NK-92 (cell line): ENCODE data around the gene PHC2.

ENCODE experiments used
- DNase-seq: peaks from one replicate; lab custom pipeline; 2025; ENCODE audit not compliant: unreplicated experiment; lab: John Stamatoyannopoulos, UW

The PHC2 gene, protein sequence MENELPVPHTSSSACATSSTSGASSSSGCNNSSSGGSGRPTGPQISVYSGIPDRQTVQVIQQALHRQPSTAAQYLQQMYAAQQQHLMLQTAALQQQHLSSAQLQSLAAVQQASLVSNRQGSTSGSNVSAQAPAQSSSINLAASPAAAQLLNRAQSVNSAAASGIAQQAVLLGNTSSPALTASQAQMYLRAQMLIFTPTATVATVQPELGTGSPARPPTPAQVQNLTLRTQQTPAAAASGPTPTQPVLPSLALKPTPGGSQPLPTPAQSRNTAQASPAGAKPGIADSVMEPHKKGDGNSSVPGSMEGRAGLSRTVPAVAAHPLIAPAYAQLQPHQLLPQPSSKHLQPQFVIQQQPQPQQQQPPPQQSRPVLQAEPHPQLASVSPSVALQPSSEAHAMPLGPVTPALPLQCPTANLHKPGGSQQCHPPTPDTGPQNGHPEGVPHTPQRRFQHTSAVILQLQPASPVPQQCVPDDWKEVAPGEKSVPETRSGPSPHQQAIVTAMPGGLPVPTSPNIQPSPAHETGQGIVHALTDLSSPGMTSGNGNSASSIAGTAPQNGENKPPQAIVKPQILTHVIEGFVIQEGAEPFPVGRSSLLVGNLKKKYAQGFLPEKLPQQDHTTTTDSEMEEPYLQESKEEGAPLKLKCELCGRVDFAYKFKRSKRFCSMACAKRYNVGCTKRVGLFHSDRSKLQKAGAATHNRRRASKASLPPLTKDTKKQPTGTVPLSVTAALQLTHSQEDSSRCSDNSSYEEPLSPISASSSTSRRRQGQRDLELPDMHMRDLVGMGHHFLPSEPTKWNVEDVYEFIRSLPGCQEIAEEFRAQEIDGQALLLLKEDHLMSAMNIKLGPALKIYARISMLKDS

DNA sequence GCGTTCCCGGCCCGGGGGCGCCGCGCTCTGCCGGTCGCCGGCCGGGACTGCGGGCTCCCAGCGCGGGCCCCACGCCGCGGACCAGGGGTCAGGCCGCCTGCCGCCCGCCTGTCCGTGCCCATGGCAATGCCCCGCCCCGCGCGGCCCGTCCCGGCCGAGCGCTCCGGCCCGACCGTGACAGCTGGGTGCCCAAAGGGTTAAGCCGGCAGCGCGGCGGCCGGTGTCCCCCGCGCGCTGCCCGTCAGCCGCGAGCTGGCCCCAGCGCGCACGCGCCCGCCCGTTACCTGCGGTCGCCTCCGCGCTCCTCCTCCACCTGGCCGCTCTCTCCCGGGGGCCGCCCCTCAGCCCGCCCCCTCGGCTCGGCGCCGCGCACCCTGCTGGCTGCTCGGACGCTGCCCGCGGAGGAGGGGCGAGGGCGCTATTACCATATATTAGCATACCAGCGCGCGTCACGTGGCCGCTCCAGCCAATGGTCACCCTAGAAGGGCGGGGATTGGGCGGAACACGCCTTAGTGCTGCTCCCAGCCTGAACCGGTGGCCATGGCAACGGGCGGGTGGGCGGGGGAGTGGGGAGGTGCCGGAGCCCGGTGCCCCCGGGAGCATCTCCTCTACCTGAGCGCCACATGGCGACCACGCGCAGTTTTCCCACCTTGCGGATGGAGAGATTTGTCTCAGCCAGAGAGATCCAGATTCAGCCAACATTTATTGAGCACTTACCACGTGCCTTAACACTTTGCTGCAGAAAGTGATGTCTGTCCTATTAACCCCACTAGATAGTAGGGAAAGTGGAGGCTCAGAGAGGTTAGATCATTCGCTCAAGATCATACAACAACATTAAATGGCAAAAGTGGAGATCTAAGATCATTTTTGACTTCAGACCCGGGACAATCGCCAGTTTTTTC, at the start of gene PHC2:
Gene PHC2, minus strand, starts transcription at position 404 of the 902 bp plus-strand sequence. CDS start 55,556 bp downstream, outside the sequence.
- DNase-seq, result peak; percentile 34

DNA sequence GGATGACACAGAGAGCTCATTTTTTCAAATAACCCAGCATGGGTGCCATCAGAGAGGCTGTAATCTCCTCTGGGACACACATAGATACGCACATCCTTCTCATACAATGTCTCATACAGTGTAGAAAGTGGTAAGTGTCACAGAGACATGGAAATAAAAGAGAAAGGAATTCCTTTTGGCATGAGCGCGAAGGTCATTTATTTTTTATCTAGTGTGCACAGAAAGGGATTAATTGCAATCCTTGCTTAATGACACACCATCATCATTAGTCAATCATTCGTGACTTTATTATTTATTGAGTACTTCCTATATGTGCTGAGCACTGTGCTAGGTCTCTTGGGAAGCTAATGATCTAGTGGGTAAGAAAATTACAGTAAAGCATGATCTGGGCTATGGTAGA, 46.6 kb upstream of the PHC2 start:
- DNase-seq, result no peak

DNA sequence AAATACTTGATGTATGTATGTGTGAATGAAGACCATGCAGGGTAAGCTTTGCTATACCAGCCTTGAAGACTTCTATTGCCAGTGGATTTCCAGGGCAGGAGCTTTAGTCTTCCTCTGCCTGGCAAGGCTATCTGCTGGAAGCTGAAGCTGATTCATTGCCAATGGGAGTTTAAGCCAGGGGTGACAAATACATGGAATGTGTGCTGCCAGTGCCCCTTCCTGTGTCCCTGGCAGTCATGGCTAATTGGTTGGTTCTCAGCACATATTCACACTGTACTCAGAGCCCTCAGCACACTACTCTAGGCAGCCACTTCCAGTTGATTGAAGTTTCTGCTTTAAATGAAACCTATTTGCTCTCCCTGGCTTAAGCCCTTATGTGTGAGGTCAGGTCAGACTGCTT, 43.0 kb upstream of the PHC2 start:
- DNase-seq, result no peak

DNA sequence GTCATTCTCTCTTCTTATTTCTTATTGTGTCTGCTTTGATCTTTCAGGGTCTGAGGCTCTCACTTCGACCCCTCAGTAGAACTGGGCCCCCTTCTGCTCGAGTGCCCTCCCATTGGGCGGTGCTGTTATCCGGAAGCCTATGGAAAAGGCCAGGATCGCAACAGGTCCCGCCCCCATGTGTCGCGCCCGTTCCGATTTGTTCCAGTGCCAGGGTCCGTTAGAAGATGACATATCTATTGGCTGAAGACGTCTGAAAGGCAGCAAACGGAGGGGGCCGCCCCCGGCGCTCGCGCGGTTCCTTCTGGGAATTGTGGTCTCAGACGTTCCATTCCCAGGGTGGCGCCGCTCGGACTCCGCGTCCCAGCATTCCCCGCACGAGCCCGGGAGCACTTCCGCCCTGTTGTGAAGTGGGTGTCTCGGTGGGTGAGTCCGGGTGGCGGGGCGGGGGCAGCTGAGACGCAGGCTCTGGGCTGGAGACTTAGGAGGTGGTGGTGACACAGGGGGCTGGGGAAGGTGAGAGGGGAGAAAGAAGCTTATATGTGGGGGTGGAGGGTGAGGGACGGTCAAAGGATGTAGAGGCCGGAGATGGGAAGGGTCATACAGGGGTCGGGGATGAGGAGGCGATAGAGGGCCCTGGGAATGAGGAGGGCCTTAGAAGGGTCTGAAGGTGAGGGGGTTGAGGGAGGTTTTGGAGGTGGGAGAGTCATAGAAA, 41.5 kb upstream of the PHC2 start, which contains the start of gene ZSCAN20:
Gene ZSCAN20, plus strand, starts transcription at position 377 of the 712 bp plus-strand sequence. CDS start 6,644 bp downstream, outside the sequence.
- DNase-seq, result peak; percentile 9

DNA sequence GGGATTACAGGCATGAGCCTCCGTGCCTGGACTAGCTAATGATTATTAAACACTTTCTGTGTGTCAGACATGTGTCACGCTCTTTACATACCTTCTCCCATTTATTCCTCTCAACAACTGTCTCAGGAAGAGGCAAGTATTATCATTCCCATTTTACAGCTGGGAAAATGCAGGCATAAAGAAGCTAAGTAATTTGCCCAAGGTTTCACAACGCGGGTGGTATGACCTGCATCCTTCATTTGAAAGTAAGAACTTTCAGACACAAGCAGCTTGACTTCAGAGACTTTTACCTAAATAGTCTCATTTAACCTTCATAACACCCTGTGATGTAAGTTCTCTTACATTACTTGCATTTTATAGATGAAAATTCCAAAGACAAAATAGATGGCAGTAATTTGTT, 40.5 kb upstream of the PHC2 start:
- no peak for DNase-seq

DNA sequence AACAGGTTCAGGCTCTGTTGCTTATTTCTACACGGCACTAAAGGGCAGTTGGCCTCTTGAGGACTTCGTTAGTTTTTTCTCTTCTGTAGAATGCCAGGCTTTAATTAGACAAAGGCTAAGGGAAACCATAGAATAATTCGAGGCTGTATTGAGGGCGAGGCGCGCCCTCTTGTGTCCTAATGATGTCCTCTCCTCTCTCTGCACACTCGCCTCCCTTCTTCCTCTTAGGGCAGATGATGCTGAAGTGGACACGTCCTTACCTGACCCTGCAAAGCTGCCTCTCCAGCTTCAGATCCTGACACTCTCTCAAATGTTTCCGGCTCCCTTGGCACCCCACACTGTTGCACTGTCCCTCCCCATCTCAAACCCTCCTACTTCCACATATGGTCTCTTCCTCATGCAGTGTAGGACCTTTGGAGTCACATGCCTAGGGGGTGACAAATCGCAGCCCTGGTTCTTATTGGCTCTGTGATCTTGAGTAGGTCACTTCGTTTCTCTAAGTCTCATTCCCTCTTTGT, 39.7 kb upstream of the PHC2 start:
- DNase-seq, result no peak

DNA sequence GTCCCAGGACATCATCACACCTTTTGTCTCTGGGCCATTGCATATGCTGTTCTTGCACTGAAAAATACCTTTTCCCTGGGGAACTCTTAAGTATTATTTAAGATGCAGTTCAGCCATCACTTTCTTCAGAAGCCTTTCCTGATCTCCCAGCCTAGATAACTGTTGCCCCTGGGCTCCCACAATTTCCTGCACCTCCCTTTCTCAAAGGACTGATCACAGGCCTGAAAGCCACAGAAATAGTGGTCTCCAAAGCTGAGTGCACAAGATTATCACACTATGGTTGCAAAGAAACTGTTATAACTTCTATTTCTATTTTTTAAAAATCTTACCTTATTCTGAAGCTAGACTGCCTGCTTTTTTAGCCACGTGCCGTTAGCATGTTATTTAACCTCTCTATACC, 38.8 kb upstream of the PHC2 start:
- no peak for DNase-seq

DNA sequence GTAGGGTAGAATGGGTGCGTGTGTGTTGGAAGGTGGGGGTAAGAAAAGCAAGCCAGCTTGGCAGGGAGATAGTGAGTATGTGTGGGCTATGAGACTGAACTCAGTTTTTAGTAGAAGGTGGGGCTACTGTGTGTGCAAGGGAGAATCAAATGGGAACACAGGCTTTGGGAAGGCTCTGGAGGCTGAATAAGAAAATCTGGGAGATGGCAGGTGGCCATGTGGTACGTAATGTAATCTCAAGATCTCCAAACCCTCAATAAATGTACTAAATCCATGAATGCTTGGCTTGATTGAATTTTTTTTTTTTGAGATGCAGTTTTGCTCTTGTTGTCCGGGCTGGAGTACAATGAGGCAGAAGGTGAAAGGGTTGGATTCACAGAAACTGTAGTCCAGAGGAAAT, 38.1 kb upstream of the PHC2 start:
- DNase-seq, result no peak

DNA sequence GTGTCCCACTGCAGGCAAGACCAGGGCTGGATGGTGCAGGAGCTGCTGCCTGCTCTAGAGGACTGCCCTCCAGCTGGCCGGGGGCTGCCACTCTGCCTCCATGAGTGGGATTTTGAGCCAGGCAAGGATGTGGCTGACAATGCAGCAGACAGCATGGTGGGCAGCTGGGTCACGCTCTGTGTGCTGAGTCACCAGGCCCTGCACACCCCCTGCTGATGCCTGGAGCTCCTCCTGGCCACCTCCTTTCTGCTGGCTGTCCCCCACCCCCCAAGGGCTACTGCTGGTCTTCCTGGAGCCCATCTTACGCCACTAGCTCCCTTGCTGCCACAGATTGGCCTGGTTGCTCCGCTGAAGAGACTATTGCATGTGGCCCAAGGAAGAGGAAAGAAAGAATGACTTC, 37.6 kb upstream of the PHC2 start:
- DNase-seq, result no peak

DNA sequence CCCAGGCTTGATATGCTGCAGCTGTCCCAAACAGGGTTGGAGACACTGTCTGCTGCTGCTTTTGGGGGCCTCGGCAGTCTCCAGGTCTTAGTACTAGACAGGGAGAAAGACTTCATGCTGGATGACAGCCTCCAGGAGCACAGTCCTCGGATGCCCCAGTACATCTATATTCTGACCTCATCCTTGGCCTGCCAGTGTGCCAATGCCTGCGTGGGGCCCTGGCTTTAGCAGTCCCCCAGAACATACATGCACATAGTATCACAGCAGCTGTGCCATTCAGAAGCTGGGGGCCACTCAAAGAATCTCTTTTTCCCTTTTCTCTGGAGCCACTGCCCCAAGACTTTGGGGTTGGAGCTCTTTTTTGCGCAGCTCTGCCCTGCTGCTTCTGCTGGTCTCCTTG, 37.1 kb upstream of the PHC2 start:
- DNase-seq, result no peak

DNA sequence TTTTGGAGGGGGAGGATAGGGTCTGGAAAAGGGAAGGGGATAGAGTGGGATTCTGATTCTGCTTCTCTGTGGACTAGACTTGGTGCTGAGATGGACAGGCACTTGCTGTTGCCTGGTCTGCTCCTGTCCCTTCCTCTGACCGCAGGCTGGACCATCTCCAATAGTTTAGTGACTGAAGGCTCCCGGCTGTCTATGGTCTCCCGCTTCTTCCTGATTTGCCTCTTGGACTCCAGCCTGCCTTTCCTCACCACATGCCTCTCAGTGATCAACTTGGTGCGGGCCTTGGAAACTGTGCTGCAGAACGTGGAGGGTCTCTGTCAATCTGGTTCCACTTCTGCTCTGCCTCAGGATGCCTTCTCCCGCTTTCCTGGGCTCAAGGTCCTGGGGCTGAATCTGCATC, 35.3 kb upstream of the PHC2 start:
- no peak for DNase-seq

DNA sequence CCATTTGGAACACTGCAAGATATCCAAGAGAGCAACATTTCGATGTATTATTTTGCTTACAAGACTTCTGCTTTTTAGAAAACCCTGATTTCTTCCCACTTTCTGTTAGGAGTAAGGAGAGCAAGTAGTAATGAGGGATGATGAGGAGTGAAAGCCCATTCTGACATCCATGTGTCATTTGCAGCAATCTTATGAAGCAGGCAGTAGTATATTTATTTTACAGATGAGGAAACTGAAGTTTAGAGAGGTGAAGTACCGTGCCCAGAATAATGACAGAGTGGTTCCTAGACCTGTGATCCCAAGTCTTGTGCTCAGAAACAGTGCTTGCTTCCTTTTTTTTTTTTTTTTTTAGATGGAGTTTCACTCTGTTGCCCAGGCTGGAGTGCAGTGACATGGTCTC, 34.4 kb upstream of the PHC2 start:
- no peak for DNase-seq

DNA sequence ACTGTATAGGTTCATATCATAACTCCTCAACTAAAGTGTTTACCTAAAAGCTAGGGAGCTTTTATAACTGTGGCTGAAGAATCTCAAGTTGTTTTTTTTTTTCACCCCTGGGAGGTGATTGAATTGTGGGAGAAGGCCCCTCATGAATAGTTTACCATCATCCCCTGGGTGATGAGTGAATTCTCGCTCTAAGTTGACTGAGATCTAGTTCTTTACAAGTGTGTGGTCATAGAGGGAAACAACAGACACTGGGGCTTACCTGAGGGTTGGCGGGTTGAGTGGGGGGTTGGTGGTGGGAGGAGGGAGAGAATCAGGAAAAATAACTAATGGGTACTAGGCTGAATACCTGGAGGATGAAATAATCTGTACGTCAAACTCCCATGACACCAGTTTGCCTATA, 33.7 kb upstream of the PHC2 start:
- DNase-seq, result no peak

DNA sequence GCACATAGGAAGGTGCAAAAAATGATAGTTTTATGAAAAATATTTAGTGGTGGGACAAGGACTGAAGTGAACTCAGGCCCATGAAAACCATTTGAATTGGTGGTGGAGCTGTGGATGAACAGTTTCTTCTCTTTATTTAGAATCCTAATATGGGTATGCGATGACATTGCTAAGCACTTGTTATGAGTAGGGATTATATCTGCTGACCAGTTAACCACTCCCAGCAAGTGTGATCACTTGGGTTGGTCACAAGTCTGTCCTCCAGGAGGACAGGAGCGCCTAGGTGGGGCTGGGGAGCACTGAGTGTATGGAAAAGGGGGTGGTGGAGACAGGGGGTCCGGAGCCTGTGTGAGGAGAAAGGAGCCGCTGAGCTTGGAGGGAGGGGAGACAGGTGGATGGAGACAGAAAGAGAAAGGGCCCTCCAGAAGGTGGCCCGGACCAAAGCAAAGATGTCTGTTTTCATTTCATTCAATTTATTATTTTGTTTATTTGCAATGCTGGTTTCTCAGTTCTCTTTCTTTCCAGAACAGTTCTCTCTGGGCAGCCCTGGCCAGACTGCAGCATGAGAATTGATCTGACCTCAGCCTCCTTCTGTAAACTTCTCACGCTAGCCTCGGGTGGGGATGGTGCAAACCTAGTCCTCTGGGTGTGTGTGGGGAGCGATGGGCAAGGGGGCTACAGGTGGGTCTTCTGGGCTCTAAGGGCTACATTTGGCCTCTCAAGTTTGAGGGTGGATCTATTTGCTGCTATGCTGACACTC, 31.7 kb upstream of the PHC2 start:
- no peak for DNase-seq

DNA sequence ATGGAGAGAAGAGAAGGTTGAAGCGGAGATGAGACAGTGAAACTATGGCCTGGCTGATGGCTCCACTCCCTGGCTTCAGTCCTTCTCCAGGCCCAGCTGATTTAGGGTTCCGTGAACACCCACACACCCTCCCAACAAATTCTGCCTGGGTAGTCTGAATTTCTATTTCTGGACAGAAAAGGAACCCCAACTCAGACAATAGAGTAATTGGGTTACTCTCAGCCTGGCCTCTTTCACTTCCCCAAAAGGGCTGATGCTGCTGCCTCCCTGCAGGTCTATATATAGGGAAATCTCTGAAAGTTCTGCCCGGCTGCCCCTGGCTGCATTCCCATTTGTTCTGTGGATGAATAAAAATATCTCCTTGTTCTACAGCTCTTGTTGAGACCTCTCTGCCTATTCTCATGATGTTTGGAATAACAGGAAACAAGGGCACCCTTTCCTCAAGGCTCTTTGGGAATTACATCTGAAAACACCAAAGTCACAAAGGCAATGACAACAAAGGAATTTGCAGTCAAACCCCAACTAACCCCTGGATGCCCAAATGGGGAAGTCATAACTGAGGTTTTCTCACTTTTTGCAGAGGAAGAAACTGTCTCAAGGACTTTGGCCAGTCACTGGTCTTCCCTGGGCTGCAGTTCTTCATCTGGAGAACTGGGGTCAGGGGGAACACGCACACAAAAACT, 30.2 kb upstream of the PHC2 start:
- no peak for DNase-seq

DNA sequence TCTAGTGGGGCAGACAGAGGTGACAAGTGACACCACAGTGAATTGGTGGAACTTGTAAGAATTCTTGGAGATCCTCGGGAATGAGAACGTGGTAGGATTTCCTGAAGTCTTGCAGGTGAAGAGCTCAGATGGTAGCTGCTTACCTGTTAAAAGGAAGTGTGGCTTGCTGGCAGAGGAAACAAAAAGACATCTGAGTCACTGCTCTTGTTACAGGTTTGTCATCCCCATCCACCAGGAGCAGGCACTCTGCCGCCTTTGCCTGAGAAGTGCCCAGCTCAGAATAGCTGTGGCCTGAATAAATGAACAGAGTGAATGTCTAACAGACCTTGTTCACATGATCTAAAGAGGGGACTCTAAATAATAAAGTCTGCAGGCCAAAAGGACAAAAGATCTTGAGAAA, 29.2 kb upstream of the PHC2 start:
- no peak for DNase-seq

DNA sequence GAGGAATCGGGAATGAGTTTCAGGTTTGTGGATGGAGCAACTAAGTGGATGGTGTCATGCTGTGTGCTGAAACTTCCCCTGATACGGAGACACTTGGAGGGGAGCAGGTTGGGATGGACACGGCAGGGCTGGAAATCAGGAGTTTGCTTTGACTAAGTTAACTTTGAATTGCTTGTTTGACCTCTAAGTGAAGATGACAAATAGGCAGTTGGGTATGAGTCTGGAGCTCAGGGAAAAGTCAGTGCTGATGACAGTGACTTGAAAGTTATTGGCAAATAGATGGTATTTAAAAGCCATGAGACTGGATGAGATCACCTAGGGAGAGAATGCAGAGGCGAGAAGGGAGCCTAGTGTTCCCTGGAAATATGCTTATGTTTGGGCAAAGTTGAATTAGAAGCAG, 28.8 kb upstream of the PHC2 start:
- no peak for DNase-seq

DNA sequence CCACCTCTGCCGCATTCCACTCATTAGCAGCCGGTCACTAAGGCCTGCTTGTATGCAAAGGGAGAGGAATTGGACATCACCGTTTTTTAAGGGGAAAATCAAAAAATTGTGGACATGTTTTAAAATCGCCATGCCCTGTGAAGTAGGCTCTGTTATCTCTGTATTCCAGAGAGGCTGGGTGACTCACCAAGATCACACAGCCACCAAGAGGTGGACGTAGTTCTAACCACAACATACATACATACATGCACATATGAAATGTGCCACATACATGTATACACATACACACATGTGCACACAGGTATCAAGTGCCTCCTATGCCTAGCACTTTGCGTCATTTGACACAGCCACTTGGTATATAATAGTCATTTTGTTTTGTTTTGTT, 25.6 kb upstream of the PHC2 start:
- DNase-seq, result no peak
